Skin of body (tissue), 2 donors: ENCODE data around the gene RDH5. TPM values are rescaled to one million over a fixed set of nuclear protein-coding genes. Genes with fewer than 3 reads are reported as not detected.

Experiments used
- DNase-seq: peaks from one replicate; lab custom pipeline; 2025; lab: John Stamatoyannopoulos, UW
- total RNA-seq: library from RNA; depleted of rRNA; stranded (reverse); fragments of >200 nt; gene quantifications from one replicate; pipeline ENCODE4 v1.2.3, GENCODE V29; 2014

Gene RDH5, protein sequence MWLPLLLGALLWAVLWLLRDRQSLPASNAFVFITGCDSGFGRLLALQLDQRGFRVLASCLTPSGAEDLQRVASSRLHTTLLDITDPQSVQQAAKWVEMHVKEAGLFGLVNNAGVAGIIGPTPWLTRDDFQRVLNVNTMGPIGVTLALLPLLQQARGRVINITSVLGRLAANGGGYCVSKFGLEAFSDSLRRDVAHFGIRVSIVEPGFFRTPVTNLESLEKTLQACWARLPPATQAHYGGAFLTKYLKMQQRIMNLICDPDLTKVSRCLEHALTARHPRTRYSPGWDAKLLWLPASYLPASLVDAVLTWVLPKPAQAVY
- total RNA-seq: 11.7 TPM

GRCh38 chr12:55720071-55720564, at the start of gene RDH5:
TSS of gene RDH5 (plus strand) at chr12:55720393. CDS start at chr12:55721185, 792 bp downstream.
- no peak for DNase-seq

DNA sequence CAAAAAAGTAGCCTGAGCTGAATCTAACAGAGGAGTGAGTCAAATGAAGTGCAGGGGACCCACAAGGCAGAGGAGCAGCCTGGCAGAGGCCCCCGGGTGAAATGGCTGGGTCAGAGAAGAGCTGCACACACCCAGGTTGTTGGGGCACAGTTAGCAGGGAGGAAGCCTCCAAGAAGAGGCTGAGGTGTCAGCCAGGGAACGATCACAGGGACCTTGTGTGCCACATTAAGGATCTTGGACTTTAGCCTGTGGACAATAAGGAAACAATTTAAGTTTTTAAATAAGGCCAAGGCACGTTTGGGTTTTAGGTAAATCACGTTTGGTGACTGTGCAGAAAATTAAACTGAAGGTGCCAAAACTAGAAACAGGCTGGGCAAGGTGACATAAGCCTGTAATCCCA, 48.4 kb upstream of the RDH5 start:
- DNase-seq: no peak

DNA sequence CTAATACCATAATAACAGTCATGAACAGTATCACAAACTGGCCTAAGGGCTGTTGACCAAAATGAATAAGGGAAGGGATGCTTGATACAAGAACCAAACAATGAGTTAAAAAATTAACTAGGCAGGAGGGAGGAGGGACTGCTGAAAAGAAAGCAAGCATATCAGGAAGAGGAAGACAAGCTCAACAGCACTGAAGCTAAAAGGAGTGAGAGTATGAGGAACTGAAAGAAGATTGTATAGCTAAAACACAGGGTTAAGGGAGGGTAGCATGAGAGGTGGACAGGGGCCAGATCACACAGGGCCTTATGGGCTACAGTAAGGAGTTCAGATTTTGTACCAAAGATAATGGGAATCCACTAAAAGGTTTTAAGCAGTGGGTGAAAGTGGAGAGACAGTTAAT, 46.6 kb upstream of the RDH5 start:
- DNase-seq: no peak

GRCh38 chr12:55675666-55676065, 44.5 kb upstream of the RDH5 start:
- no peak for DNase-seq

GRCh38 chr12:55676707-55677106, 43.5 kb upstream of the RDH5 start:
- no peak for DNase-seq

GRCh38 chr12:55679691-55680090, 40.5 kb upstream of the RDH5 start:
- DNase-seq: no peak

DNA sequence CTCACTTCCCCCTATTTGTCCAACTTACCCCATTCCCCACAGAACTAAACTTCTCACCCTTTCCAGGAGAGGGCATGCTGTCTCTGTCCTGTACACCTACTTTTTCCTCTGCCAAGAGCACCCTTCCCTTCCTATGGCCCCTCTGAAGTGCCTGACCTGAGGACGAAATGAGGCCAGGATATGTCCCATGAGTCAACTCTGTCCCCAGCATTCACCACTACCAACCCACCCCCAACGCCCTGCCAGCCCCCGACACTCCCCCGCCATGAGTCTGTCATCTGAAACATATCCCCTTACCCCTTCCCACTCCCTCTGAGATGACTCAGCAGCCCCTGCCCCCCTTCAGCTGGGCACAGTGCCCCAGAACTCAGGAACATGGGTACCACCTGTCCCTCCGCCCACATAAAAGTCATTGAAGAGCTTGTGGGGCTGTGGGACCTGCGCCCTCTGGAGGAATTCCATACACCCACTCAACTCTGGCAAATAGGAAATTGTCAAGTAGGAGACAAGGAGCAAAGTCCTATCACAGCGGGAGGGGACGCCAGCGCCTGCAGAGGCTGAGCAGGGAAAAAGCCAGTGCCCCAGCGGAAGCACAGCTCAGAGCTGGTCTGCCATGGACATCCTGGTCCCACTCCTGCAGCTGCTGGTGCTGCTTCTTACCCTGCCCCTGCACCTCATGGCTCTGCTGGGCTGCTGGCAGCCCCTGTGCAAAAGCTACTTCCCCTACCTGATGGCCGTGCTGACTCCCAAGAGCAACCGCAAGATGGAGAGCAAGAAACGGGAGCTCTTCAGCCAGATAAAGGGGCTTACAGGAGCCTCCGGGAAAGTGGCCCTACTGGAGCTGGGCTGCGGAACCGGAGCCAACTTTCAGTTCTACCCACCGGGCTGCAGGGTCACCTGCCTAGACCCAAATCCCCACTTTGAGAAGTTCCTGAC, 38.8 kb upstream of the RDH5 start:
- DNase-seq: no peak

GRCh38 chr12:55682087-55682796, 38.0 kb upstream of the RDH5 start:
- DNase-seq: no peak

DNA sequence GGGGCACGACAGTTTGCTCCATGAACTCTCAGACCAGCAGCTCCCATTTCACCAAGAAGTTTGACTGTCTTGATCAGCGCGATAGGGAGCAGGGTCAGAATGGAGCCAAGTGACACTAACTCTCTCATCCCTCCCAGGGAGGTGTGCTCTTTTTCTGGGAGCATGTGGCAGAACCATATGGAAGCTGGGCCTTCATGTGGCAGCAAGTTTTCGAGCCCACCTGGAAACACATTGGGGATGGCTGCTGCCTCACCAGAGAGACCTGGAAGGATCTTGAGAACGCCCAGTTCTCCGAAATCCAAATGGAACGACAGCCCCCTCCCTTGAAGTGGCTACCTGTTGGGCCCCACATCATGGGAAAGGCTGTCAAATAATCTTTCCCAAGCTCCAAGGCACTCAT, 36.5 kb upstream of the RDH5 start:
- DNase-seq: no peak

- DNase-seq: no peak
These were observed 35.3 kb upstream of the RDH5 start for GRCh38 chr12:55684761-55685370.

GRCh38 chr12:55685671-55686070, 34.5 kb upstream of the RDH5 start:
- DNase-seq: no peak

GRCh38 chr12:55686366-55687010, 33.7 kb upstream of the RDH5 start:
- no peak for DNase-seq

DNA sequence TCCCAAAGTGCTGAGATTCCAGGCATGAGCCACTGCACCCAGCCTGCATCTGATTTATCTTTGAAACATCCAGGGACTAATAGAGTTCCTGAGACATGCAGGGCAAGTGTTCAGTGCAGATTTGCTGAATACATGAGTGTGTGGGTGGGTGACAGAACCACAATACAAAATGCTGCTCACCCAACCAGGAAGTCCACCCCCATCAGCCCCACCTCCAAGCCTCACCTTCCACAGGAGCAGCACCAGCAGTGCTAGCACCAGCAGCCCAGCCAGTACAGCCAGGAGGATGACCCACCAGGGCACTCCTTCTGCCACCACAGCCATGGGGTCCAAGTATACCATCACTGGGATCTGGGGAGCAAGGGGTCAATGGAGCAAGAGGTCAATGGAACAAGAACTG, 32.4 kb upstream of the RDH5 start:
- DNase-seq: no peak

- no peak for DNase-seq
These were observed 31.2 kb upstream of the RDH5 start for GRCh38 chr12:55688716-55689655.

DNA sequence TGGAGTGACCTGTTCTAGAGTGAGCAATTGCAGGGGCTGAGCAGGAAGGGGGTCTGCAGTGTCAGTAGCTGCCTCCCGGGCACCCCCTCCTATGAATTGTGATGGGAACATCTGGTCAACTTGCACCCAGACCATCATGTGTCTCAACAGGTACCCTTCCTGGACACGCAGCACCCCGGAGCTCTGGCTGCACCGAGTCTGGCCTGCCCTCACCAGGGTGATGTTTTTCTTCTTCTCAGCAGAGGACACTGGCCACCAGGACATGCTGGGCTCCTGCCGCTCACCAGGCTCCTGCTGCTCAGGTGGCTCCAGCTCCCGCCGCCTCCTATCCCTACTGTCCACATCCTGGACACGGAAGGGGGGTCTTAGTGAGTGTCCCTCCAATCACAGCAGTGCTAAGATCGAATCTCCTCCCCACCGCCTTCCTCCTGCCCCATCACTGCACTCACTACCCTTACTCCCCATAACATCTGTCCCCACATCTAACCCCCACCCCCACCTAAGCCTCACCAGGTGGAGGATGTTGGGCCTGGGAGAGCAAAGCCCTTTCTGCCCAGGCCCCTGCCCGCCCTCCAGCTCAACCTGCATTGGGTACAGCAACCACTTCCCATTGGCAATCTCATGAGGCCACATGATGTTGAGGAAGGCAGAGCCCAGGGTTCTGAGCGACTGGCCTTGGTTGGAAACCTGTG, 27.4 kb upstream of the RDH5 start:
- no peak for DNase-seq

- DNase-seq: no peak
These were observed 26.6 kb upstream of the RDH5 start for GRCh38 chr12:55693323-55694187.

DNA sequence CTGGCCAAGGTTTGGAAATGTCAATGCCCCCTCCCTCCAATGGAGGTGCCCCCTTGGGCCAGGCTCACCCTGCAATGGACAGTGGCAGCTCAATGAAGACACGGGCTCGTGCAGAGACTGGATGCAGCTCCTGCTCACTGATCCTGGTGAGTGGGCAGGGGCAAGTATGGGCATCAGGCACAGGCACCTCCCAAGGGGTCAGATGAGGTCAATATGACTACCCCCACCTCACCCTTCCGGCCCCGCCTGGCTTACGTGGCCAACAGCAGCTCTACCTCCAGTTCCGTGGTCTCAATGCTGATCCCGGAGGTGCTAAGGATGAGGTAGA, 26.0 kb upstream of the RDH5 start:
- no peak for DNase-seq

DNA sequence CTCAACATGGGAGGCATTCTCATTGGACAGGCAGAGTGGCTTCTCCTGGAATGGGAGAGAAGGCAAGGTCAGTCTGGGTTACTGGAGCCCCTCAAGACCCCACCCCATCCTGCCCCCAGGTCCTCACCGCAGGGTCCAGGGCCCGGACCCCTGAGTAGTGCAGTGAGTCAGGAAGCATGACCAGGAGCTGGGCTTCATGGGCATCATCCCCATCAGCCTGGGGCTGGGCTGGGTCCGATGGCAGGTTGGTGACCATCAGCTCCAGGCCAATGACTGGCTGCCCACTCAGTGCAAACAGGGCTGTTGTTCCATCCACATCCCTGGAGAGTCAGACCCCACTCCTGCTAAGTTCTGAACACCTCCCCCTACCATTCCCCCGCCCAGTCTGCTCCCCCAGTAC, 25.5 kb upstream of the RDH5 start:
- DNase-seq: no peak
